Measurements from ENCODE around the gene TNFRSF17.

The TNFRSF17 gene

DNA sequence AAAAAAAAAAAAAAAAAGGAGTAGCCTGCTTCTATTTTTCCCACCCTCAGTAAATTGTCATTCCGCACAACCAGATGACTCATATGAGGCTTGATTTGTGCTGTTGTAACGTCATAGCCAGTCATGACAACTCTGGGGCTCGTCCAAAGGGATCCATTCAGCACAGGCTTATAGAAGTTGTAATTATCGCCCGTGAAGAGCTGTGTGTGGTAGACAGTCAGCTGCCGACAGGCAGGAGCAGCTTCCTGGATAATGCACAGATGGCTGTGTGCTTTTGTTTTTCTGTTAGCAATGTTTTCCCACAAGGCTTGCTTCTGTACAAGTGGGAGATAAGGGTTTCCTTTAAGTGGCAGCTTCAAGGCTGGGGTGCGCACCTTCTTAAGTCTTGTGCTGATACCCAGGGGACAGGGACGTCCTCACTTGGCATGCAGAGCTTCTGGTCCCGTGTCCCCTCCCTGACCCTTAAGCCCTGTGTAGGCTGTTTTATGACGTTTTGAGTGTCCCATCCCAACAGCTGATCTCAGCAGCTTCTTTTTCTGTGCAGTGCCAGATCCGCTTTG, 37.5 kb downstream of the TNFRSF17 start:
- H3K4me1 ChIP-seq, result no peaks in the 10 kb centered on the region; the same call in 1 of the 2 replicates
- H3K9me3 ChIP-seq, result no peaks in the 10 kb centered on the region
- H3K4me3 ChIP-seq (ENCODE audit: low read depth, low read length), result no peak overlapping the region
- no peaks in the 10 kb centered on the region for H3K36me3 ChIP-seq
- TF ChIP-seq, protein P1, sequence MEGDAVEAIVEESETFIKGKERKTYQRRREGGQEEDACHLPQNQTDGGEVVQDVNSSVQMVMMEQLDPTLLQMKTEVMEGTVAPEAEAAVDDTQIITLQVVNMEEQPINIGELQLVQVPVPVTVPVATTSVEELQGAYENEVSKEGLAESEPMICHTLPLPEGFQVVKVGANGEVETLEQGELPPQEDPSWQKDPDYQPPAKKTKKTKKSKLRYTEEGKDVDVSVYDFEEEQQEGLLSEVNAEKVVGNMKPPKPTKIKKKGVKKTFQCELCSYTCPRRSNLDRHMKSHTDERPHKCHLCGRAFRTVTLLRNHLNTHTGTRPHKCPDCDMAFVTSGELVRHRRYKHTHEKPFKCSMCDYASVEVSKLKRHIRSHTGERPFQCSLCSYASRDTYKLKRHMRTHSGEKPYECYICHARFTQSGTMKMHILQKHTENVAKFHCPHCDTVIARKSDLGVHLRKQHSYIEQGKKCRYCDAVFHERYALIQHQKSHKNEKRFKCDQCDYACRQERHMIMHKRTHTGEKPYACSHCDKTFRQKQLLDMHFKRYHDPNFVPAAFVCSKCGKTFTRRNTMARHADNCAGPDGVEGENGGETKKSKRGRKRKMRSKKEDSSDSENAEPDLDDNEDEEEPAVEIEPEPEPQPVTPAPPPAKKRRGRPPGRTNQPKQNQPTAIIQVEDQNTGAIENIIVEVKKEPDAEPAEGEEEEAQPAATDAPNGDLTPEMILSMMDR (IDR thresholded peaks at IDR 0.05; ENCODE audit: low read depth, low read length), result no peak
- DNase-seq, result no peak
- no peaks in the 10 kb centered on the region for H3K27me3 ChIP-seq

DNA sequence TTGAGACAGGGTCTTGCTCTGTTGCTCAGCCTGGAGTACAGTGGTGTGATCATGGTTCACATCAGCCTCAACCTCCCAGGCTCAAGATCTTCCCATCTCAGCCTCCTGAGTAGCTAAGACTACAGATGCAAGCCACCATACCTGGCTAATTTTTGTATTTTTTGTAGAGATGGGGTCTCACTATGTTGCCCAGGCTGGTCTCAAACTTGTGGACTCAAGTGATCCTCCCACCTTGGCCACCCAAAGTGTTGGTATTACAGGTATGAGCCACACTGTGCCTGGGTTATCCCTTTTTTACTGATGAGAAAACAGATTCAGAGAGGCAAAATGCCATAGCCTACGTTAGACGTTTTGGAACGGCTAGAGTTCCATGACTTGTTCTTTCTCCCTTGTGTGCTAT, 41.6 kb downstream of the TNFRSF17 start:
- no peak for DNase-seq
- Histone ChIP-seq H3K9me3 (no peaks in the 10 kb centered on the region), H3K4me3 (ENCODE audit: low read depth, low read length) (no peak overlapping the region), H3K4me1 (no peaks in the 10 kb centered on the region; the same call in 1 of the 2 replicates), H3K27me3 (no peaks in the 10 kb centered on the region), H3K36me3 (no peaks in the 10 kb centered on the region)
- TF ChIP-seq, protein P1 (IDR thresholded peaks at IDR 0.05; ENCODE audit: low read depth, low read length), result no peak

DNA sequence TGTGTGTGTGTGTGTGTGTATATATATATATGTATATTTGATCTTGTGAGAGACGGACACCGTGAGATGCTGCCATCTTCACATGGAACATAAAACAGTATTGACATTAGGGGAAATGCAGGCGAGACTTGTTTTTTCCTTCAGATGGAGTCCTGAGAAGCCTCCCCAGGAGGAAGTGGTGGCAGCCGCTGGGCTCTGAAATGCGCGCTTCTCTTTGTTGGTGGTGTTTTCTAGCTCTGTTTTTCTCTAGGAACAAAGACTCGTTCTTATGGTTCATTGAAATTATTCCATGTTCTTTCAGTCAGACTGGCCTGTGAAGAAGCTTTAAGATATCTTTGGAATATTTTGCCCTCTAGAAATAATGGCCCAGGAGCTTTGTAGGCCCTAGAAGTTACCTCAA, 44.5 kb downstream of the TNFRSF17 start:
- Histone ChIP-seq H3K36me3 (no peaks in the 10 kb centered on the region), H3K9me3 (no peaks in the 10 kb centered on the region), H3K4me3 (ENCODE audit: low read depth, low read length) (no peak overlapping the region), H3K4me1 (no peaks in the 10 kb centered on the region), H3K27me3 (no peaks in the 10 kb centered on the region)
- no peak for DNase-seq
- TF ChIP-seq, protein P1 (IDR thresholded peaks at IDR 0.05; ENCODE audit: low read depth, low read length), result no peak

DNA sequence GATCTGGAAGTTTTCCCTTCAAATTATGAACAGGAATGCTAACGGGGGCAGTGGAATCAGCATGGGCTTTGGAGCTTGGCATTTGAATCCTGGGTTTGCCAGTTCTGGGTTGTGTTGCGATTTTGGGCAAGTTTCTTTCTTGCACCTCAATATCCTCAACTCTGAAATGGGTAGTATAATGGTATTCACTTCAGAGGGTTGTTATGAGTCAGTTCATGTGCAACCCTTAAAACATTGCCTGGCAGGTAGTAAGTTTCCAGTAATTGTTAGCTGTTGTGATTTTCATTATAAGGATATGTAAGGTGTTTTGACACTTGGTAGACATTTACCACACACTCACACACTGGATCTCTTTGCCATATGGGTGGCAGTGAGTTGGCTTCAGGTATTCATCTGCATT, 44.9 kb downstream of the TNFRSF17 start:
- TF ChIP-seq, protein P1 (IDR thresholded peaks at IDR 0.05; ENCODE audit: low read depth, low read length), result no peak
- H3K27me3 ChIP-seq, result no peaks in the 10 kb centered on the region
- DNase-seq, result no peak
- no peak overlapping the region for H3K4me3 ChIP-seq (ENCODE audit: low read depth, low read length)
- no peaks in the 10 kb centered on the region for H3K9me3 ChIP-seq
- H3K4me1 ChIP-seq, result no peaks in the 10 kb centered on the region
- no peaks in the 10 kb centered on the region for H3K36me3 ChIP-seq

DNA sequence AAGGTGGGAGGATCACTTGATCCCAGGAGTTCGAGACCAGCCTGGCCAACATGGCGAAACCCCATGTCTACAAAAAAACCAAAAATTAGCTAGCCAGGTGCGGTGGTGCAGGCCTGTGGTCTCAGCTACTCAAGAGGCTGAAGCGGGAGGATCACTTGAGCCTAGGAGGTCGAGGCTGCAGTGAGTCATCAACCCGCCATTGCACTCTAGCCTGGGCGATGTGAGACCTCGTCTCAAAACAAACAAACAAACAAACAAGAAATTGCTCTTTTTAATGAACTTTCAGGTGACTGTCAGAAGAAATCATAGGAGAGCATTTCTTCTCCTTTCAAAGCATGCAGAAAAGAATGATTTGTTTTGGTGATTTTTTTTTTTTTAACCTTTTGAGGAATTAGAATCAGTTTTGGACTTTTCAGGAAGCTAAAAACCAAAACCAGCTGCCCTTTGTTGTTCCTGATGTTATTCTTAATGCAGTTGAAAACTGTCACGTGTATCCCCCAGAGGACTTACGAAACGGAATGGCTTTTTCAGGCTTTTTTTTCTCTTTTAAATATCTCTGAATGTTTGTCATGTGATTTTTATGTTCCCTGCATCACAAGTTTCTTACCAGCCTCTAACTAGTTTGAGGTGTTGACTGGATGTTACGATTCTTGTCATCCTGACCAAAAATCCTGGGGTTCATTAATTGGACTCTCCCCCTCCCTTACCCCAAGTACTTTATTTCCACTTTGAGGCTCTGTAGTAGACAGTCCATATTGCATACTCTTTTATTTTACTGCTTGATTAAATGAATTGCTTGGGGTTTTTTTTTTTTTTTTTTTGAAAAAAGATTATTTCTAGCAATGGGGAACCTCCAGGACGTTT, 45.6 kb downstream of the TNFRSF17 start:
- H3K4me1 ChIP-seq, result no peaks in the 10 kb centered on the region
- DNase-seq, result no peak
- no peaks in the 10 kb centered on the region for H3K36me3 ChIP-seq
- TF ChIP-seq, protein P1 (IDR thresholded peaks at IDR 0.05; ENCODE audit: low read depth, low read length), result no peak
- H3K9me3 ChIP-seq, result no peaks in the 10 kb centered on the region
- no peaks in the 10 kb centered on the region for H3K27me3 ChIP-seq
- H3K4me3 ChIP-seq (ENCODE audit: low read depth, low read length), result no peak overlapping the region

DNA sequence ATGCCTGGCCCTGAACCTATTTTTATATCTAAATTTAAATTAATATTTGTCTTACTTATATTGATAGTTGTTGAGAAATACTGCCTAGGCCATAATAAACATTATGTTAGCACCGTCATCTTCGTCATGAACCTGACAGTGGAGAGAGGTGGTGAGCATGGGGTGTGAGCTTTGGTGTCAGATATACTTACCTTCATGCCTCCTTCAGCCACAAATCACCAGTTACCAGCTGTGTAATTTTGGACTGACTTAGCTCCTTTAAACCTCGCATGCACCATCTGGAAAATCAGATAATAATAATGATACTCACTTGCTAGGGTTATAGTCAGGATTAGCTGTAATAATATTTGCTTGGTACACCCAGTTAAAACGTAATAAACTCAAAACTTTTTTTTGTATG, 46.6 kb downstream of the TNFRSF17 start:
- Histone ChIP-seq H3K9me3 (no peaks in the 10 kb centered on the region), H3K27me3 (no peaks in the 10 kb centered on the region), H3K4me3 (ENCODE audit: low read depth, low read length) (no peak overlapping the region), H3K4me1 (no peaks in the 10 kb centered on the region), H3K36me3 (no peaks in the 10 kb centered on the region)
- DNase-seq, result no peak
- TF ChIP-seq, protein P1 (IDR thresholded peaks at IDR 0.05; ENCODE audit: low read depth, low read length), result no peak
